AML-193 (cell line): ENCODE measurements around the gene GPR162.

ENCODE experiments used
- DNase-seq, 2 experiments: peaks; one replicate each; lab custom pipeline; 2025; lab: John Stamatoyannopoulos, UW

The GPR162 gene

GRCh38 chr12:6834873-6835272 lies 13.3 kb downstream of the GPR162 start:
- no peak for DNase-seq

- no peak for DNase-seq
Observed at GRCh38 chr12:6836851-6837250, 15.2 kb downstream of the GPR162 start.

- no peak for DNase-seq
Observed at GRCh38 chr12:6837370-6838060, 15.9 kb downstream of the GPR162 start.

- DNase-seq, result no peak
Observed at GRCh38 chr12:6838854-6839253, 17.2 kb downstream of the GPR162 start.

GRCh38 chr12:6839482-6840201 lies 18.0 kb downstream of the GPR162 start:
- no peak for DNase-seq

GRCh38 chr12:6840330-6840729 lies 18.7 kb downstream of the GPR162 start:
- no peak for DNase-seq

- no peak for DNase-seq
Observed at GRCh38 chr12:6840761-6841515, 19.3 kb downstream of the GPR162 start, which contains the start of gene GNB3. GNB3 (plus strand) TSS chr12:6840925; CDS start chr12:6841288, 363 bp downstream.

GRCh38 chr12:6842075-6842474 lies 20.5 kb downstream of the GPR162 start:
- no peak for DNase-seq

GRCh38 chr12:6843118-6843902 lies 21.7 kb downstream of the GPR162 start:
- DNase-seq, result no peak

- no peak for DNase-seq
Observed at GRCh38 chr12:6845395-6845794, 23.8 kb downstream of the GPR162 start.

GRCh38 chr12:6846316-6846869 lies 24.8 kb downstream of the GPR162 start:
- DNase-seq, result no peak

GRCh38 chr12:6847676-6848075 lies 26.1 kb downstream of the GPR162 start:
- no peak for DNase-seq

GRCh38 chr12:6849427-6849826 lies 27.8 kb downstream of the GPR162 start:
- DNase-seq, result no peak

GRCh38 chr12:6849976-6850560 lies 28.4 kb downstream of the GPR162 start:
- DNase-seq, result no peak

- no peak for DNase-seq
Observed at GRCh38 chr12:6850796-6851152, 29.2 kb downstream of the GPR162 start.

- peak; percentile 97 to 98 for DNase-seq
Observed at GRCh38 chr12:6851153-6851920, 29.7 kb downstream of the GPR162 start, which contains the start of gene CDCA3. CDCA3 (minus strand) TSS chr12:6851286; CDS start chr12:6850952, 334 bp downstream.

GRCh38 chr12:6851921-6852650 lies 30.5 kb downstream of the GPR162 start, which contains the start of gene USP5:
USP5 (plus strand) TSS chr12:6852150; CDS start chr12:6852180, 30 bp downstream.
- peak; percentile 97 to 98 for DNase-seq

- no peak for DNase-seq
Observed at GRCh38 chr12:6852651-6853354, 31.2 kb downstream of the GPR162 start.

GRCh38 chr12:6853626-6854025 lies 32.0 kb downstream of the GPR162 start:
- DNase-seq, result no peak
